Measurements from ENCODE around the gene PLCXD1.

GRCh38 chrX:264634-265455 lies 16.3 kb upstream of the PLCXD1 start:
- TF ChIP-seq FOXK2 (IDR thresholded peaks at IDR 0.05): no peak
- no peak for TF ChIP-seq SUZ12 (IDR thresholded peaks at IDR 0.05)
- TF ChIP-seq ELF4 (IDR thresholded peaks at IDR 0.05): no peak
- TF ChIP-seq FOXM1 (IDR thresholded peaks at IDR 0.05; ENCODE audit: borderline replicate concordance): no peak
- no peak for TF ChIP-seq L3MBTL2 (conservative IDR thresholded peaks at IDR 0.05)
- TF ChIP-seq ZNF384 (IDR thresholded peaks at IDR 0.05): no peak
